Midbrain (tissue), 1 donor: Measurements from ENCODE around the gene UCK1.

Experiments used
- DNase-seq: peaks from one replicate; lab custom pipeline; 2025; lab: John Stamatoyannopoulos, UW

Gene UCK1

GRCh38 chr9:131530920-131531832, at the start of gene UCK1:
UCK1 (minus strand) TSS chr9:131531263; CDS start chr9:131531174, 89 bp downstream.
- DNase-seq: peak; percentile 89

GRCh38 chr9:131580358-131580757, 49.3 kb upstream of the UCK1 start:
- no peak for DNase-seq

DNA sequence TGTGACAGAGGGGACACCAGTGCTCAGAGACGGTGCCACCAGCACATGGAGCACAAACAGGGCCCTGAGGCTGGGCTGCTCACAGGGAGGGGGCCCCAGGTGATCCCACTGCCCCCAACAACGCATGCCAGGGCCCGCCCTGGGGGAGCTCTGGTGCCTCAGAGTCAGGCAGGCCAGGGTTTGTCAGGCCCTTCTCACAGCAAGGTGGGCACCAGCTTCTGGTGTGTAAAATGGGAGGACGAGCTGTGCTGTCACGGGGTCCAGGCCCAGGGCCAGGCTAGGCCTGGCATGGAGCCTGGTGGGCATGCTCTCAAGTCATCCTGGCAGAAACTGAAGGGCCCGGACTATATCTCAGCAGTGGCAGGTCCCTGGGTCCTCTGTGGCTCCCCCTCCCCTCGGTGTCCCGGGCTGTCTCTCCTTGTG, 48.7 kb upstream of the UCK1 start:
- peak; percentile 26 for DNase-seq

DNA sequence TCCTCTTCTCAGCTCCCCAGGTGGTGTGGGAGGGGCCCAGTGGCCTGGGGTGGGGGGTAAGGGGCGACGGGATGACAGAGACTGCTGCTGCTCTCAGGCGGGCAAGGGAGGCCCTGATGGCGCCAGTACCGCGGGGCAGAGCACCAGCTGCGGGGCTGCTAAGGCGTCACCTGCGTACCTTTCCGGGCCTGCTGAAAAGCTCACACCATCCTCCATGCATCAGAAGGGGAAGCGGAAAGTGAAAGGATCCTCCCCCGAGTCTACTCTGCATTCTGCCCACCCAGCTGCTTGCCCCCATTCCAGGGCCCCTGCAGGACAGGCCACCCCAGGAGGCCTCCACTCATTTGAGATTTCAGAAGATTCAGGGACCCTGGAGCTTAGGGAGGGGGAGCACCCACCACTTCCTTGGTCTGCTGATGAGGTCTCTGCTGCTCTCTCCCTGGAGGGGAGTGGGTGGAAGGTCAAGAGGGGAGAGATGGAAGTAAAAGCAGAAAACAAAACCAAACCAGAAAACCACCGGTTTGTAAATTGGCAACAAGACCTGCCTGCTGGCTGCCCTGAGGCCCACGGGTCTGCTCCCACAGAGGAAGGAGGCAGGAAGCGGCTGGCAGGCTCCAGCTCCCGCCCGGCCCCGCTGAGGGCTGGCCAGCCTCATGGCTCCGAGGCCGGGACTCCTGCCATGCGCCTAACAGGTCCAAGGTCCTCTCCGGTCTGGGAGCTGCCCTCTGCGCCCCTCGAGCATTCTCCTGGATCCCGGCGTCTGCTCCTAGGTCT, 47.9 kb upstream of the UCK1 start:
- DNase-seq: peak; percentile 29

- DNase-seq: no peak
These were observed 47.0 kb upstream of the UCK1 start for GRCh38 chr9:131578021-131578420.

DNA sequence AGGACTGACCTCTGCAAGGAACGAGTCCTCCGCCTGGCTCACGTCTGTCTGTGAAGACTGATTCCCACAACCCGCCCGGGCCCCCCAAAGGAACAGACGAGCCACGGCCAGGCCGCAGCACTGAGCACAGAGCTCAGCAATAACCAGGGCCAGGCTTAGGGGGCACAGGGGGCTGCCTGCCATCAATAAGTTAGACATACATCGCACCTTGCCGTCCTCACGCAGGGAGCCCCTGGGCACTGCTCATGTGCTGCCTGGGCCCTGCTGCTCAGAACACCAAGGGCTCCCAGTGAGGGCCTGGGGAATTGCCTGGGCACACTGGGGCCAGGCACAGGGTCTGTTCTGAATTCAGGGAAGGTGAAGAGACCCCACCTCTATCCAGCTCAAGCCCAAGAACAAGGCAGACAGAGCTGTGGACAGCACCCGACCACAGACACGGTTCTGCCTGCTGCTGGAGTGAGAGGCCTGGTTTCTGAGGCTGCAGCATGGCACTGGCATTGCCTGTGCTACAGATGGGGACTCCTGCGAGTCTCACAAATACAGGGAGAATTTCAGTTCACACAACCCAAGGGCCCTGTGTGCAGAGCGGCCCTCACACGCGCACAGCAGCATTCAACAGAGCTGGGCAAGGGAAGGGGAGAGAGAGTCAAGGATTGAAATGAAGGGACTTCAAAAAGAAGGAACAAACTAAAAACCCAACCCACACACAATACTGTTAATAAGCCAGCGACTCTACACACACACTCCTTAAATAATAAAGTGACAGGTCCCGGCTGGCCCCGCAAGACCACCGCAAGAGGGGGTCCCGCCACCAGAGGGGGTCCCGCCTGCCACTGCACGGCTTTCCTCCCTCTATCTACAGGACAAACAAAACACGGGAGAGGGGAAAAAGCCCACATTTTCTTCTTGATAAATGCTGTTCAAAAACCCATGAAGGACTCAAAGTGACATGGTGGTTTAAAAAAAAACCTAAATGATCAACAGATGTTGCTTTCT, 46.2 kb upstream of the UCK1 start:
- DNase-seq: no peak

DNA sequence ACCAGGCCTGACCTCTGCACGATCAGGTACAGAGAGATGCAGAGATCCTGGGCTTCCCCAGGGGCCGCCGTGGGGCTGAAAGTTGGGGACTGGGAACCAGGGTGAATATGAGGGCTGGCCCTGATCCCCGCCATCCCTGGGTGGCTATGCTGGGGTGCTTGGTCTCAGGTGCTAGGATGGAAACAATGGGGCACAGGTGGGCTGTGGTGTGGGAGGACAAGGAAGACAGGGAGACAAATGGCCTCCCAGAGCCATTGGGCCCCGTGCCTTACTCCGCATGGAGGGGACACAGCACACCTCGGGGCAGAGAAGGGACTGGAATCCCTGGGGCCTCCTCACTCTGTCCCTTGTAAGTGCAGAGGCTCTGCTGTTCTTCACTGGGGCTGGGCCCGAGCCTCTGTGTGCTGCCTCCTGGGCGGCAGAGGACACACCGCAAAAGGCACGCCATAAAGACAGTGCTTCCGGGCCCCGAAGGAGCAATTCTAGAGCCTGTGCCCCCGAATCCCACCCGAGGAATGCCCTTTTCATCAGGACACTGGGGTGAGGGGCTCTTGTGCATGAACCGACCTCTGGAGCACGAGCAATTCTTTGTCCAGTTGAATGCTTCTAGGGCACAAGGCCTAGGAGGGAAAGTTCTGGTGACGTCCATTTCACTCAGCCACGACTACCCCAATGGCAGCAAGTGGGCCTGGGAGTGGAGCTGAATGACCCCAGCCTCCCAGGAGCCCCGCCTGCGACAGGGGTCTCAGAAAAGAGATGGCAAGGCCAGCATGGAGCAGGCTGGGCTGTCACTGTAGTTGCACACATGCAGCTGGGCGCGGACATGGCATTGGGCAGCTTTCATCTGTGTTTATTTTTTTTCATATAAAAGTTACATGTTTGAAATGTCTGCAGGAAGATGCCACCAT, 45.1 kb upstream of the UCK1 start:
- DNase-seq: no peak

GRCh38 chr9:131574730-131575640, 43.9 kb upstream of the UCK1 start:
- no peak for DNase-seq

DNA sequence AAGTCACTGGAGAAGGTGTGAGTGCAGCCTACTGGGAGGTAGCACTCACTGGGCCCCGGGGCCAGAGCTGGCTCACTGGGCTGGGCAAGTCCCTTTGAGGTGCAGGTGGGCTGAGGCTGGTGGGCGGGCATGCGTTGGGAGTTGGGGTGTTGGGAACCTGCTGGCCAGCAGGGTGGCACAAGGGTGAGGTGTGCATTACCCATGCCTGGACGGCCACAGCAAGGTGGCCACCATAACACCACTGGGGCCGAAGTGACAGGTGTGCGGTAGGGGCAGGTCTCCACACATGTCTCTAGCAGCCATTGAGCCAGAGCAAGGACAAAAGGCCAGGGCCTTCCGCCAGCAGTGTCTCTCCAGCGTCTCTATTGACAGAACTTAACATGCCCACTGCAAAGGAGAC, 36.8 kb upstream of the UCK1 start:
- no peak for DNase-seq

DNA sequence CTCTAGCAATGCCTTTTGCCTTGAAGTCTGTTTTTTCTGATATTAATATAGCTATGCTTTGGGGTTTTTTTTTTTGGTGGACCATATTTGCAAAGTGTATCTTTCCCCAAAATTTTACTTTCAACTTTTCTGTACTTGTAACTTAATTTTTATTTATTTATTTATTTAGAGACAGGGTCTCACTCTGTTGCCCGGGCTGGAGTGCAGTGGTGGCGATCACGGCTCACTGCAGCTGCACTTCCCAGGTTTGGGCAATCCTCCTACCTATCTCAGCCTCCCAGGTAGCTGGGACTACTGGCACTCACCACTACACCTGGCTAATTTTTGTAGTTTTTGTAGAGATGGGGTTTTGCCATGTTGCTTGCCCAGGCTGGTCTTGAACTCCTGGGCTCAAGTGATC, 35.1 kb upstream of the UCK1 start:
- no peak for DNase-seq

GRCh38 chr9:131565369-131565768, 34.3 kb upstream of the UCK1 start:
- no peak for DNase-seq

GRCh38 chr9:131562032-131562959, 31.2 kb upstream of the UCK1 start:
- DNase-seq: no peak

- no peak for DNase-seq
These were observed 28.4 kb upstream of the UCK1 start for GRCh38 chr9:131559421-131560000.

DNA sequence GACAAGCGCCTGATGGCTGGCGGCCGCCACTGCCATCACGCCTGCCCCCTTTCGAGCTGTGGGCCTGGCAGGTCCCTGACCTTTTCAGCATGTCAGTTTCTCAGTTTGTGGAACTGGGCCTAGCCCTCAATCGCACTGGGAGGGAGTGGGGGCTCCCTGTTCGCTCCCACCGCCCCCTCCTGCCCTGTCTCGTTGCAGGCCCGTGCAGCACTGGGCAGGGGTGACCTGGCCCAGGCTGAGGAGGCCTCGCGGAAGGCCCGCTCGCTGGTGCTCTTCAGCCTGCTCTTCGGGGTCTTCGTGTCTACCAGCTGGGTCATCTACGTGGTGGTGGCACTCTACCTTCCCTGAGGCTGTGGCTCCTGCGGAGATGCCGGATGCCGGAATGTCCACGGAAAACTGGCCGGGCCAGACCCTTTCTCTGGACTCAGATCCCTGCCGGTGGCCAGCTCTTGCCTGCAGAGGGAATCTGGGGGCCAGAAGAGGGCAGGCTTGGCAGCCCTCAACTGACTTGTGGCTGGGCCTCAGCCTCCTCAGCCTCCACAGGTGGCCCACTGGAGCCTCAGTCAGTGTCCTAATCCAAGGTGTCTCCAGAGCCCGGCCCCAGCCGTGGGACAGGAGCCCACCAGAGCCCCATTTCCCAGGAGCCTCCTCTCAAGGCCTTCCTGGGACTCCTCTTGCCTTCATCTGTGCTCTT, 26.9 kb upstream of the UCK1 start:
- no peak for DNase-seq

DNA sequence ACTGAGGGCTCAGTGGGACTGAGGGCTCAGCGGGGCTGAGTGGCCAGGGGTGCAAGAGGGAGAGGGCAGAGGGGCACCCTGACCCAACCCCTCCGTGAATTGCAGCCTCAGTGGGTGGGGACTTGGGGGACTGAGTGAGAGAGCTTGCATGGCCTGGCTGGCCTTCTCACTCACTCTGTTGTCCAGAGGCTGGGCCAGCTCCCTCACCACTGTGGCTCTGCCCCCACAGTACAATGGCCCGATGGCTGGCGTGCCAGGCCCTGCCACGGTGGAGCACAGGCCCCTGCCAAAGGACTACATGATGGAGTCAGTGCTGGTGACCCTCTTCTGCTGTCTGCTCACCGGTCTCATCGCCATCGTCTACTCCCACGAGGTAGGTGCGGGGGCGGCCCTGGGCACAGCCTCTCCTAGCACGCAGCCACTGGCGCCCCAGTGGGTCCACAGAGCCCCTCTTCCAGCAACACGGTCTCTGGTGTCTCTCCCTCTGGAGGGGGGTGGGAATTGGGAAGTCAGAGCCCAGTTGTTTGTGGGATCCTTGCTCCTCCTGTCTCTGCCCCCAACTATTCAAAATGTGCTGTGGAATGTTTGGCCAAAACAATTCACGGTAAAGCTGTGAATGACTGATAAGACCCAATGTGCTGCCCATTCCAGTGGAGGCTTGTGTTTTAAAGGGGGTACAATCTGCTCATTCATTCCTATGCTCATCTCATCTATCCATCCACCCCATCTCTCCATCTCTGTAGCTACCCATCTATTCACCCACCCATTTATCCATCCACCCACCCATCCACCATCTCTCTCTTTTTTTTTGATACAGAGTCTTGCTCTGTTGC, 25.0 kb upstream of the UCK1 start:
- no peak for DNase-seq

GRCh38 chr9:131554843-131555351, 23.8 kb upstream of the UCK1 start:
- DNase-seq: no peak
